HG02943 (cell line): ENCODE measurements around the gene AOPEP.

Experiments used
- ATAC-seq: cut with Tn5 transposase; IDR thresholded peaks from one replicate; pipeline ENCODE4 v1.9.1; 2021; ENCODE audit warnings: mild to moderate bottlenecking, low read depth, moderate library complexity; ENCODE audit not compliant: unreplicated experiment

Gene AOPEP

DNA sequence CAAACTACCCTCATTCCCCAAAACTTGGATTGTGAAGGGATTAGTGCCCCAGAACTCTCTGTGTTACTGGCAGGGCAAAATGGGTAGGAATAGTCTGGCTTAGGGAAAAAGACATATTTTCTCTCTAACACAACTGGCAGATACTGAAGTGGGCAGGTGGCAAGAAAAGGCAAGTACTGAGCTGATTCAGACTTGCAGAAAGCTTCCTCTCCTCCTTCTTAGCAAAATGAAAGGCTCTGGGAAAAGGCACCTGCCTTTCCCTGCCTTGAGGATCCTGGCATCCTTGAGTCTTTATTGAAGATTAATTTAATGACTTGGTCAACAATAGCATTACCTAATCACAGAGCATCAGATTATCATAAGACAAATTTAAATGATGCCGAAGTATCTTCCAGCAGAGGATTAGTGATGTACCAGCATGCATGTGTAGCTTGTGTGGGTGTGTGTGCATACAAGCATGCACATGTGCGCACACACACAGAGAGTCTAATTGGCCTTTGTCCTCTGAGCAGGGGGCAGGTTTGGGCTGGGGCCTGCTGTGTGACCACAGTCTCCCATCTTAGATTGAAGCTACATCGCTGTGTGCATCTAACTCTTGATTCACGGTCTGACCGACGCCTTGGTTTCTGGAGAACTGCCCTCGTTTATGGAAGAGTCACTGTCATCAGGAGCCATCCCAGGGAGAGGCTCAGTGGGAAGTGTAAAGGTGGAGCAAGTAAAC, 294.8 kb downstream of the AOPEP start:
- no peak for ATAC-seq

DNA sequence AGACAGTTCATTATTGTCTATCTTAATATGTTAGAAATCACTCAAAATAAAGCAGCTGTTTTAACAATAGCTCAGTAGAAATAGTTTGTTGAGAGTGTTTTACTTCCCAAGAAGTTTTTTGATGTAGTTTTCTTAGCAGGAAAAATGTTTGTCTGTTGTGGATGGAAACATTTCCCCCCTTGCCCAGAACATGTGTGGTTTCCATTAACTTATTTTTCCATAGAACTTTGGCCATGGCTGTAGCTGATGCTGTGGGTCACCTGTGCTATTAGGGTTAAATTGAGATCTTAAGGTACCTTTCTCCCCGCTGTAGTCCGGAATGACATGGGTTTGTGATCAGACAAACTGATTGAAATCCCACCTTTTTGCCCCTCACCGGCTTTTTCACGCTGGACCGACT, 296.2 kb downstream of the AOPEP start:
- ATAC-seq, result no peak

DNA sequence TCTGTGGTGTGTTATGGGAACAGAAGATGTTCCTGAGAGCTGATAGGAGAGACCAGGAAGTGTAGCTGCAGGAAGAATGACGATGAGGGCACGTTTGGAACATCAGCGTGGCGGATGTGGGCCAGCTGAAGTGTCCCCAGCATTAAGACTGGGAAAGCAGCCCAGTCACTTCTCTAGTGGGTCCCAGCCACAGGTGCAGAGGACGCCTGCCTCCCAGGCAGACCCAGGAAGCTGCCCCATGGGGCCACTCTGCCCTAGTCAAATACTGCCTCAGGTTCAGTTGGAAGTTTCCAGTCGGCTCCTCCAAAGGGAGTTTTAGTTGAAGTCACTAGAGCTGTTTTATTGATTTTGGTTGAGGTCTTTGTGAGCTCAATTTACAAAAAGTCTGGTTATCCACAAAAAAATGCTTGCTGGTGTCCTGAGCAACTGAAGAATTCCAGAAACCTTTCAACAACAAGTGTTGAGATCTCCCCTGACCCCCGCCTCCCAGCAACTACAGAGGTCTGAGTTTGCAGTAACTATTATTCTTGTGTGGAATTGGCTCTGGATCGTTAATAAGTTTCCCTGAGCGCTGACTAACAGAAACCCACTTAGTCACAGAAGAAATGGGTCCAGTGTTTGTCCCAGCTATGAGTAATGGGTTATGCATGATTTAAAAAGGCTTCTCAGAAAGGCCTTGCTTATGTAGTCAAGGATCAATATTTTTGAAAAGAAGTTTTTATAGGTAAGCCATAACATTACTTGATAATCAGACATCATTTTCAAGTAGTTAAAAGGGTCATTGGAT, 296.9 kb downstream of the AOPEP start:
- no peak for ATAC-seq

DNA sequence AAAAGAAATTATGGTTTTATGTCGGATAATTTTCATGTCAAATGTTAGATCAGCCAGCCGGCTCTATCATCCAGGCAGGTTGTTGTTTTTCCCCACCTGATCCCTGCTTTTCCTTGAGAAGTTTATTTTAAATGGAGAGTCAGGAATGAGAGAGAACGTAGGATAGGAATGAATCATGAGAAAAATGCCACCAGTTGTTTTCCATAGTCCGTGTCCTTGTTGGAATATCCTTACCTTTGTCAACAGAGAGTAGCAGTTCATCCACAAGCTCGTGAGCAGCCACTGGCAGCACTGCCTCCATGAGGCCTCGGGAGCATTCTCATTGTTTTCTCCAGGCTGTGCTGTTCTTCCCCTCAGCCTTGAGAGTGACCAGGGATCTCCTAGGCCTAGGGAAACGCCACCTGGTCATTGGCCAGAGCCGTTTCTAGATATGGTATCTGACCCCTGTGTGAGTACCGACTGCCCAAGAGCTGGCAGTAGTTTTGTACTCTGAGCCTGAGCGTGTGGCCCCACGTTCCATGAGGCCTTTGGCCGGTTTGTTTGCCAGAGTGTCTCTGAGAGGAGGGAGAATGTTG, 297.7 kb downstream of the AOPEP start:
- ATAC-seq, result no peak

DNA sequence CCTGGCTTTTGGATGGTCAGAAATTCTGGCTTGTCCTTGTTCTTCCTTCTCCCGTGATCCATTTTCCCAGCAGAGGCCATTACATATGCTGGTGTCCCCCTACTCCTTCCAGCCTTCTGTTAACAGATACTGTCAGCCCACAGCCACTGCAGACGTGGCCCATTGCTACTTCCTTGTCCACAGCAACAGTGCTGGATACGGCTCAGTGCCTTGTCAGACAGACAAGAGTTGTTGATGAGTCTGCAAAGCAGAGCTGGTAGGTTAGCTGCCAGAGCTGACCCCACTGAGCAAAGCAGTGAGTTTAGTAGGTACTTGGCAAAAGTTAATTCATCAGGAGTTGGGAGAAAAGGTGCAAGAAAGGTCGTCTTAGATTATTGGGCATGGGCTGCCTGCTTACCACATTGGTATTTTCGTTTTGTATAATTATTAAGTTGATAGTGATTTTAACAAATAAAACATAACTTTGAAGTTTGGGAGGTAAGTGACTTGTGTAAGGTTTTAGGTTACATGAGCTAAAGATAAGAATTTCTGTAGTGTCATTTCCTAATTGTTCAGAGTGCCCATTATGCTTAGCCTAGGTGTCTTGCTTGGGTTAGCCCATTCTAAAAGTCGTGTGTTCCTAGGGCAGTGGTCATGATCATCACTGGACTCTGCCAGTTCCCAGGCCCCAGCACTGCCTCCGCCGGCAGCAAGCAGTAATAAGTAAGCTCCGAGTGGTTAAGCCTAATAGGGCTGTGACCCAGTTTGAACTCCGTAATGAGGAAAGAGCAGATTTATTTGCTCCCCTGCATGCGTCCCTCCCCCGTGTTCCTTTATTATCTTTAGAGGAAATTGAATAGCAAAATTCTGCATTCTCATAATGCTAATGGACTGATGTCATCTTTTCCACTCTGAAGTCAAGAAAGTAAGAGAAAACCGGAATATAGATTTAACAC, 299.0 kb downstream of the AOPEP start:
- ATAC-seq, result no peak

DNA sequence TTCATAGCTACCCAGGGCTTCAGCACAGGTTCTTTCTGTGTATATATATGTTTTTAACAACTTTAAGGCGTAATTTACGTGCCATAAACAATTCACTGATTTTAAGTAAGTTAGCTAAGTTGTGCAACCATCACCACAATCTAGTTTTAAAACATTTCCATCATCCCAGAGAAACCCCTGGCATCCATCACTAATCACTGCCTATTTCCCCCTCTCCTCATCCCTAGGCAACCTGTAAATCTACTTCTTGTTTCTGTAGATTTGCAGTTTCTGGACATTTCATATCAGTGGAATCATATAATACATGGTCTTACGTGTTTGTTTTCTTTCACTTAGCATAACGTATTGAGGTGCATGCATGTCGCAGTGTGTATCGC, 299.6 kb downstream of the AOPEP start:
- no peak for ATAC-seq

DNA sequence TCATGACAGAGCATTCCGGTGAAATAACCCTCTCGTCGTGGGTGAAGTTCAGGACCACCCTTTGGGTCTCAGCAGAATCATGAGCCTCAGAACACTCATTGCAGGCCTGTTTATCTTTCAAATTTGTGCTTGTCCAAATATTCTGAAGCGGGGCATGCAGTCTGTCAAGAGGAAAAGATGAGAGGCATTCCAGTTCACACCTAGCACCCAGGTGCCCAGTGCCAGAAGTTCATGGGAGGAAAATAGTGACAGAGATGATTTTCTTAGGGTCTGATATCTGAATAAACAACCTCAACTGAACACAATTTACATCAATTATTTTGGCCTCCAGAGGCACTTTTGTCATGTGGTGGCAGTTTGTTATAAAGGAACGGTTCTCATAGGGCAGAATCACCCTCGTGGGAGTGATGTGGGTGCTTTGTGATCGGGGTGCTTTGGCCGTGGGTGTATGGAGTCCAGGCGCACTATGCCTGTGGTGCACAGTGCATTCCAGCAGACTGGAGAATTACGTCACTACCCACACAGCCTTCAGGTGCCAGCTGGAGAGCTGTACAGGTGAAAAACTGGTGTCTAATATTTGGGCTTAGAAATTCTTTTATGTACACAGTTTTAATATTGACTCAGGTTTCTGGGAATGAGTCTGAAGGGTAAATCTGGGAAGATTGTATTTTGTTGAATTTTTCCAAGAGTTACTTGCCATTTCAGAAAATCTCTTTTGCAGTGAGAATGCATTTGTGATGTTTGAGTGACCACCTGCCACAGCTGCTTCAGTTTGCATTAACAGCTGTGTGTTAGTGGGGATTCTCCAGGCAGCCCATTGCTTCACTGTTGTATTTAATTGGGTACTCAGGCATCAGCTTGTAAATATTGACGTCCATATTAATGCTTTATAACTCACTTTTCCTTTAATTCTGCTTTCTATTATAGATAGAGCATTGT, 301.7 kb downstream of the AOPEP start:
- ATAC-seq, result no peak

DNA sequence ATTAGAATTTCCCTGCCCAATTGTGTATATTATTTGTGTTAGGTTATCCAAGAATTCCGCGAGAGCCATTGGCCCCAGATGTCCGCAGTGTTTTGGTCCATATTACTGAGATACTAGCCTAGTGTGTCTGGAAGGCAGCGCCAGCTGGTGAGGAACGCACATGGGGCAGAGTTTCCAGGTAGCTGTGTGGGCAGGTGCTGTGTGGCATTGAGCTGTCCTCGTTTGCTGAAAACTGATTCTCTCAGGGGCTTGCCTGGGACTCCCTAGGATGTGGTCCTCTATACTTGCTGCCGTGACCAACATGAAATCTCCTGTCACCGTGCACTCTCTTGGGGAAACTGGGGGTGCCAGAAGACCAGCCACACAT, 302.3 kb downstream of the AOPEP start:
- ATAC-seq, result no peak

DNA sequence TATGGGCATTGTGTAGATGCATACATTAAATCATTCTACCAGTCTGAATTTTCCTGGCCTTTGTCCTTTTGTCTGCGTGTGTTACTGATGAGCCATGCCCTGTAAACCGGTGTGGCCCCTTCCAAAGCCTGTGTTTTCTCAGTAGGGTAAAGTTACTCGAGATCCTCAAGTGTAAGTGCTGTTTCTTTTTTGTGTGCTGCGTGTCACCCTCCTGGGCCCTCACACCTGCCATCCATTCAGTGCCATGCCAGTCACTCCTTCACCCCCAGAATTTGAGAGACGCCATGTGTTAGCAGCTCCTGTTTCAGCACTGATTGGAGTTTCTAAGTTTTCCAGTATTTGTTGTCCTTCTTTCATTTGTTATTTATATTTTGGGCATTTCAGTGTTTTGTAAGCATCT, 302.8 kb downstream of the AOPEP start:
- no peak for ATAC-seq

DNA sequence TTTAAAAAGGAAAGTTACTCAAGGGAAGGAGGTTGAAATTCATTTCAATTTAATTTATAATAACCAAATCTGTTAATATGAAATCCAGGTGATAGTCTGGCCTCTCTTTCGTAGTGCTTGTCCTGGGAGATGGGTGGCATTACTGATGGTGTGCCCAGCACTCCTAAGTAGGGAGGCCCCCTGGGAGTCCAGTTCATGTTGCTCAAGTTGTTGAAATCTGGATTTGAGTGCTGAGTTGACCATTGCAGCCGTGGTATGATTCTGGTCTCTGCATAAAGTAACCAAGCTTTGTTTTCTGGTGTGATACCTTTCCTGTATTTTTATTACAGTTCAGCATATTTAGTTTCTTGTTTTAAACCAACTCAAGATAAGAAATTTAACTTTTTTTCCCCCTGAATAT, 303.2 kb downstream of the AOPEP start:
- ATAC-seq, result no peak

DNA sequence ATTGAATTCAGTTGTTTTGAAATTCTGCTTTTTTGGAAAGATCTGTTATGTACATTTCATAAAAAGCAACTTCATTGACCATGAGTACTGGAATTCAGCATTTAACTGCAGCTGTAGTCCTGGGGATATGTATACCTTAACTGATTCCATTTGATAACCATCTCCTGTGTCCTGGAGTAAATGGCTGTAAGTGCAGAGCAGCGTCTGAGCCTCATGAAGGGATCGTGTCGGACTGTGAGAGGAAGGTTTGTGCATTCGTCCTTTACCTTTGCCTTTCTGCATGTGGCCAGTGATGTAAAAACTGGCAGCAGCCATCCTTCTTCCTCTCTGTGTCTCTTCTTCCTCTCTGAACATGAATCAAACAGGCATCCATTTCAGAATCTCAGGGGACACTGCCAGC, 303.8 kb downstream of the AOPEP start:
- ATAC-seq, result no peak

DNA sequence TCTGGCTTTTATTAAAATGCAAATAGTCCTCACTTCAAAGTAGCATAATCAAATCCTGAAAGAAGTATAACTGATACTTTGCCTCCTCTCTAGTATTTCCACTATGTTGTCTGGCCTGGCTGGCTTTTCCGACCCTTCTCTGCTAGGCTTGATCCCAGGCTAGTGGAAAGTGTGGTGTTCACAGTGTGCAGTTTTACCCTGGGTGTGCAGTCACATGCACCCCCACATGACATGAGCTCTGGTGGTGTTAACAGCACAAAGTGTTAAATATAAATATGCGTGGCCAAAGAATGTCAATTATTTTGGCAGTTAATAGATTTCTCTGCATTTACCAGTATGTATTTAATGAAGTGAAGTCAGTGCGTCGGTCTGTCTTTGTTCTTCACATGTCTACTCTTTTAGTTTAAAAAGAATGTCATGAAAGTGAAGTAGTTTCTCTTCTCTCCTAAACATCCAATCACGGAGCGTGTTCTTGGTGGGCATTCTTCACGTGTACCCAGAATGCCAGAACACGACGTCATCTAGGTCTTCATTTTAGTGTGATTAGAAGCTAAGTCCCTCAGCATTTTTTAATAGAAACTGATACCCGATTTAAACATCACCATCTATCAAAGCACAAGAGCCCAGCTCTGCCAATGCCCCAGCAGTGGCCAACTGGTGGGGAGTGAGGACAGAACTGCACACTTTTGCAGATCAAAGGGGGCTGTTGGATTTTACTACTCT, 304.6 kb downstream of the AOPEP start:
- no peak for ATAC-seq

DNA sequence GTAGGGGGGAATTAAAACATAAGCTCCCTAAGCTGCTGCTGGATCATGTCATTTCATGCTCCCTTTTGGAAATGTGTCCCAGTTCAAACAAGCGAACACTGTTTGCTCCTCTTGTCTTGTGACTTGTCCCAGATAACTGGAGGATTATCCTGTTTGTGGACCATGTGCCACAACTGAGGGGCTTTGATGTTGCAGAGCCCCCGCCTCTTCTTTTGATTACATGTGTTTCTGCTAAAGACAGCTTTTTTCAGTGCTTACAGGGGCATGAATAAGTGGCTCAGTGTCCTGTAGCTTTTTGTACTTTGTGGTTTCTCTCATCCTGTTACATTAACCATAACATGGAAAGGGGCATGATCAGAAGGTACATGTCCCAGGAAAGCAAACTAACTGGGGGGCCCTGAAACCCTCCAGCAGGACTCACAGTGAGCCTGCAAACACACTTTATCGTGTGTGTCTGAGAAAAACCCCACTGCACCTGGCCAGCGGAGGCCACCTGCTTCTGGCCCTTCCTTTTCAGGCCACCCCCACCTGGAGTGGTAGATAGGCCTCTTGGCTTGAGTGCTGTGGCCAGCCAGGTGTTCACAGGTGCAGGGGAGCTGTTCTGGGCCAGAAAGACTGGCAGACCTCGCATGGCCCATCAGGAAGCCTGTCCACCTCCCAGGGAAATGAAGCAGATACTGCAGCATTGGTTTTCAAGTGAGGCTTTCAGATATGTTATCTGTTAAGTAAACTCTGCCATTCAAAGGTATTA, 305.4 kb downstream of the AOPEP start:
- no peak for ATAC-seq

DNA sequence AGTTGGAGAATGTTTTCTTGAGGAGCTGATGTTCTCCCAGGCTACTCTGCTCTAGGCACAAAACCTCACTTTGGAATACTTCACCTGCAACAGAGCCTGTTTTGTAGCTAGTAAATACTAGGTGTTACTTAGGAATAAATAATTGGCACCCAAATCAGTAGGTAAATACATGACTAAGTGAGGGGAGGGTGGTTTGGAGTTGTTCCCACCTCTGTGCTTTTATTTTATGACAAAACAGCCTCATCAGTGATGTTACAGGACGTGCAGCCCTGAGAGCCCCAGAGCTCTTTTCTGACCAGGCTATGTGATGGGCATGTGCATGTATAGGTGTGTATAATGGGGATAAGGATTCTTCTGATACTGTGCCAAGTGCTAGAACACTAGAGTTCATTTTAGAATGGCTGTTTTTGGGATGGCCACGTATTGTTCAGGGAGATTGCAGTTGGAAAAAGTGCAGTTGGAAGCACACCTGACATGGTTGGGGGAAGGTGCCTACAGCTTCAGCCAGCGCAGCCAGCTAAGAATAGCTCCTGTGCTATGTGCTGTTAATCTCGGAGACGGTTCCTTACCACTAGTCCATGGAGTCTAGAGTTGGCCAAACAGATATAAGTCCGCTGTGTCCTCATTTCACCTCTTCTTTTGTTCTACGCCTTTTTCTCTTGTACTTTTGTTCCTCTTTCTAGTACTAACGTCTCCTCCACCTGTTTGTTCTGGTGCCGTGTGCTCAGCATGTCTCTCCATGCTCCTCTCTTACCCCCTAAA, 306.3 kb downstream of the AOPEP start:
- ATAC-seq, result no peak

DNA sequence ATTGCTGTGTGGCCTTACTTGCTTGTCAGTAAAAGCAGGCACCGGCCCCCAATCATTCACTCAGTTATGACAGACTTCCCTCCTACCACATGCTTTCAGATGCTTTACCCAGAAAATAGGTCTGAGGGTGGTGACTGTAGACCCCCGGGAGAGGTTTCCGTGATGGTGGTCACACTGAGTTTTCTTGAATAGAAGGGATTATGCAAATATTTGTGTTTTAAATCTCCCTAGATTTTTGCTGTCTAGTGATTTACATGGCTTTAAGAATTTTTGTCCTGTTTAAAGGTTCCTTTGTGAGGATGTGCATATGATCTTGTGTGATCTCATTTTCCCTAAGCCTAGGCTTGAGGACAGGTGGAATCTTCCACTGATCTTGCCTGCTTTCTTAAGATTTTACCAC, 309.3 kb downstream of the AOPEP start:
- no peak for ATAC-seq

DNA sequence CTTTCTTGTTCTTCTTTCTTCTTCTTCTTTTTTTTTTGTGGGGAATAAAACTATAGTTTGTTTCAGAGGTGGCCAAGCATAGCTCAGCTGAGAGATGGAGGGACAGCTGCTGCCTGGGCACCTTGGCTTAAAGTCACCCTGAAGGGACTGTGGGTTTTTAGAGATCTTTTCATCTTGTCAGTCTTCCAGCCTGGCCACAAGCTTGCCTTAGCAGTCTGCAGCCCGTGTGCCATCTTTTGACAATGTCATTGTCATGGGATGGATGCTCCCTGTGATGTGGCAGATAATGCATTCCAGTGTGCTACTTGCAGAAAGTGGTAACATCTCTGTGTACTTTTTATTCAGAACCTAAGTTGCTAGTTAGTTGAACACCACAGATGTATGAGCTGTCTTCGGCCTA, 310.2 kb downstream of the AOPEP start:
- ATAC-seq, result no peak

DNA sequence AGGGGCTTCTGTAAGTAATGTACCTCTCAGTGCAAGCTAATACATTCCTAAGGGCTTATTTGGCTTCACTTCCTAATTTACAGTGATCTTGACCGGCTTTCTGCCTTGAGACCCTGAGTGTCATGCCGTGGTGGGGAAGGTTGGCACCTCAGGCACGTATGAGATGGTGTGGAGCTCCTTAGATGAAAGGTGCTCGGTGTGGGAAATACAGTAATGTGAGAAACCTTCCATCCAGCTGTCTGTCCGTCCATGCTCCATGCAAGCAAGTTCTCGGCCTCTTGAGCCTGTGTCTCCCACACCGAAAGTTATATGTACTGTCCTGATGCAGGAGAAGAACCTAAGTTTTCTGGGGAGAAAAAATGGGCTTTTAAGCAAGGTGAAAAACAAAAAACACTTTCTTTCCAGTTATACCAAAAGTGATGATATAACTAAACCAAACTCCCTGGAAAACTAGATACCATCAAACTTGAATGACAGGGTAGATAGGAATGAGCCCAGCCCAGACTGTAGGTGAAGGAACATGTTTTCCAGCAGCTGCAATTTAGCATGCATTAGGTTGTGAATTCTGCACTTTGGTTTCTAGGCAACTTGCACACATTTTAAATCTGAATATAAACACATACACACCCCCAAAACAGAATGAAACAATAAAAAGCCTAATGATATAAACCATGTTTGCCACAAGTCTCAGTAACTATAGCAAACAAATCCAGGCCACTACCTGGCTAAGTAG, 311.5 kb downstream of the AOPEP start:
- no peak for ATAC-seq
